Fibroblast of lung (primary cell): ENCODE results near the gene STARD3.

ENCODE experiments used
- CTCF ChIP-seq, 2 donors: IDR thresholded peaks in 1 of 2; conservative IDR thresholded peaks in 1 of 2; 1 replicate in 1 of 2; 2 replicates in 1 of 2; pipeline ENCODE4 v1.5.1; 2011 to 2012; ENCODE audit warnings: low read length in 2 of 2, control low read depth in 1 of 2, inconsistent platforms in 1 of 2, low read depth in 1 of 2, mild to moderate bottlenecking in 1 of 2
- EZH2 ChIP-seq: IDR thresholded peaks from 2 replicates; pipeline ENCODE4 v1.5.1; 2012; ENCODE audit warnings: low read length, control low read depth, mild to moderate bottlenecking; ENCODE audit errors: missing control alignments

GRCh38 chr17:39607057-39607850 is 29.7 kb upstream of the STARD3 start:
- no peak for TF ChIP-seq CTCF (conservative IDR thresholded peaks at IDR 0.05 in 1 of 2, IDR thresholded peaks at IDR 0.05 in 1 of 2; ENCODE audit: low read depth in 1 of 2, low read length in 2 of 2)
- peak; percentile 96 for TF ChIP-seq EZH2
